GM18502 (cell line): ENCODE measurements around the gene FAF2.
A peak's percentile ranks its signal among the peaks of the same experiment; 100 is the strongest.

ENCODE experiments used
- ATAC-seq: cut with Tn5 transposase; IDR thresholded peaks from one replicate; pipeline ENCODE4 v1.9.1; 2021; ENCODE audit warnings: mild to moderate bottlenecking; ENCODE audit not compliant: unreplicated experiment, poor library complexity

Gene FAF2

DNA sequence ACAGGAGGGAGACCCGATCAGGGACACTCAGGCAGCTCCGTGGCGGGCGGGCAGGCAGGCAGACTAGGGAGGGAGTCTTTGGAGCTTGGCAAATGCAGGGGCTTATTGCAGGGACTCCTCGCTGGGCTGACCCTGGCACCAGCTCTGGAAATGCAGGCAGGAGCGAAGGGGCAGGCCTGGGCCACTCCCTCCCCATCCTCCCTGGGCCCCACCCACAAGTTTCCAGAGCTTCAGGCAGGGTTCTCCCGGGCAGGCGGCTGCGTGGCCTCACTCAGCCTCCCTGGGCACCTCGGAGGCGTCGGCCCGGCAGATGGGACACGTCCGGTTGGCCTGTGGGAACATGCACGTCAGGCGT, 80.6 kb downstream of the FAF2 start:
- ATAC-seq = no peak

- ATAC-seq = no peak
Measured at GRCh38 chr5:176529116-176529740, 81.0 kb downstream of the FAF2 start.

GRCh38 chr5:176529741-176530141, 81.6 kb downstream of the FAF2 start:
- no peak for ATAC-seq

DNA sequence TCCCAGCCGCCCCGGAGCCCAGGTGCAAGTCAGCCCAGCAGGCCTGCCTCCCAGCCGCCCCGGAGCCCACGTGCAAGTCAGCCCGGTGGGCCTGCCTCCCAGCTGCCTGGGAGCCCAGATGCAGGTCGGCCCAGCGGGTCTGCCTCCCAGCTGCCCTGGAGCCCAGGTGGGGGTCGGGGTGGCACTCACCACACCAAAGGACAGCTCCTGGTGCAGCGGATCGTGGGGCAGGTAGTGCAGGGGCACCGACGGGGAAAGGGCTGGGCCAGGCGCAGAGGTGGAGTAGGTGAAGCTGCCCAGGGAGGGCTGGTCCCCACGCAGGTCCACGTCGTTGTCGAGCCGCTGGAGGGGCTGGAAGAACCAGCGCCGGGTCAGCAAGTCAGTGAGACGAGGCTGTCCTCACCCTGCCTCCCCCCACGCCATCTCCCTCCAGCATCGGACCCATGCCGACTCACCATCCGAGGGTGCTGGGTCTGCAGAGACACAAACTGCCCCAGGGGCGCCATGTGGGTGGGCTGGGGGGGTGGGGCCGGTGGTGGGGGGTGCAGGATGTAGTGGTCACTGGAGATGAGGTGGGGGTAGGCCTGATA, 82.3 kb downstream of the FAF2 start:
- ATAC-seq = no peak

- ATAC-seq = no peak
Measured at GRCh38 chr5:176530983-176531901, 83.1 kb downstream of the FAF2 start.

DNA sequence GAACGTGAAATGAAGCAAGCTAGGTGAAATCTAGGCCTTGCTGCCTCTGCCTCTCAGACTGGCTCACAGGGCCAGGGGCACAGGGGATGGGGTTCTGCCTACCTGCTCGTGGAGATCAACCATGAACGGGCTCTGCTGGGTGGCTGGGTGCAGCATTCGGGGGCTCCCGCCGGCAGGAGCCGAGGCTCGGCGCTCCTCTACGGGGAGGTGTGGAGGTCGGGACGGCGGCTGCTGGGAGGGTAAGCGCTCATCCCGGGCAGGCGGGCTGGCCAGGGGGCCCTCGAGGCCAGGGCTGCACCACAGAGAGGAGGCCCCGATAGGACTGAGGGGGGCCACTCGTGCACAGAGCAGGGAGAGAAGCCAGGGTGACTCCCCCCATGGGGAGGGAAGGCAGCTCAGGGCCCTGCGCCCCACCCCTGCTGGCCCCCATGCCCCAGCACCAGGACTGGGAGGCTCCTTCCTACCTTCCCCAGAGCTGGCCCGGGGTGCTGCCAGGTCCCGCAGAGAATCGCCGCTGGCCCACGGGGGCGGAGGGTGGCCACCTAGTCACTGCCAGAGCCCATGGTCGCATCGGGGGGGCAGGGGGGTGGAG, 83.8 kb downstream of the FAF2 start:
- ATAC-seq = no peak

DNA sequence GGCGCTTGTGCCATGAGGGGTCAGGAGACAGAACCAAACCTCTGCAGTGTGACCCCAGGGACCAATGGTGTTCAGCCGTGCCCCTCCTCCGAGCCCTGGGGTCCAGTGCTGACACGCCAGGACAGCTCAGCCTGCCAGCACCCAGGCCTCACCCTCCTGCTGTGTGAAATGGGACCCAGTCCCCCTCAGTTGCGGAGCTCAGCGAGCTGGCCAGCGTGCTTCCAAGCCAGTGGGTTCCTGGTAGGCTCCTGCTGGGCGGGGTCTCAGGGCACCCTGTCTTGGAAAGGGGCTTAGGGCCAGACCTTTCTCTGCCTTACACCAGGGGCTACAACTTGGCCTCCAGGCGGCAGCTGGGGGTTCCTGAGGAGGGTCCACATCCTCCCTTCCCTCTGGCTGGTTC, 84.6 kb downstream of the FAF2 start:
- ATAC-seq = no peak

- ATAC-seq = no peak
Measured at GRCh38 chr5:176533390-176533789, 85.2 kb downstream of the FAF2 start.

GRCh38 chr5:176533894-176534611, 85.9 kb downstream of the FAF2 start:
- no peak for ATAC-seq

- ATAC-seq = no peak
Measured at GRCh38 chr5:176534640-176535039, 86.5 kb downstream of the FAF2 start.

DNA sequence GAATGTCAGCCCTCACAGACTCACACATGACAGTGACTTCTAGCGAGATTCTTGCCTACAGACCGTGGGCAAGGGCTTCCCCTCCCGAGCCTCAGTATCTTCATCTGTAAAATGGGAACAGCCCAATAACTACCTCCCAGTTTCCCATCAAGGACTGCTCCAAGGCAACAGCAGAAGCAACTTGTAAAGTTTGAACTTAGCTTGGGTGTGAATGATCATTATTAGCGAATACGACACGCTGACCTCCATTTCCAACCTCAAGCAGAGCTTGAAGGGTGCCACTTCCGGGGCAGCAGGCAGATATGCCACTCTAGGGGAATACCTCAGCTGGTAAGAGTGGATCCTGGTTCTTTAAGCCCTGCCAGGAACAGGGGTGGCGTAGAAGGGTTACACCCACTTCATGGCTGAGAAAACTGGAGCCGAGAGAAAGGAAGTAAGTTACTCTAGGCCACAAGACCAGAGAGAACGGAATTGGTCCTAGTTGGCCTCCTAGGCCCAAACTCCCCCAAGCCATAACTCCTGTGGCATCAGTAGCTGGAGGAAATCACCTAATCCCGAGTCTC, 87.0 kb downstream of the FAF2 start:
- ATAC-seq = no peak

DNA sequence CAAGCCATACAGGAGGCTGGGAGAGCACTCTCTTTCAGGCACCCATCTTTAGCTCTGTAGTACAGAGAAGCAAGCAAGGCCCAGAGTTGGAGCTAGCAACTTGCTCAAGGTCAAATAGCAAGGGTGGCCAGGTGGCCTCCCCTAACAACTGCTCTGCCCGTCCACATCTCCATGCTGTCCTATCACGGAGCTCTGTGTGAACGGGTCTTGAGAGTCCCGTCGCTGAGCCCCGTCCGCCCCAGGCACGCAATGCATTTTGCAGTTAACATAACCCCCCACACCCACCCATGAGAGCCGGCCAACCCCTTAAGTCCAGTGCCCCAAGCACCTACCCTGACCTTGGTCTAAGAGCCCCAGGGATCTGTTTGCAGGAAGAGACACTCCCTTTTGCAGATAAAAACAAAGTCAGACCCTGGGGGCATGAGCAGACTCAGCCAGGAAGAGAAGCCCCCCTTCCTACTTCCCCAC, 87.5 kb downstream of the FAF2 start:
- ATAC-seq = no peak

DNA sequence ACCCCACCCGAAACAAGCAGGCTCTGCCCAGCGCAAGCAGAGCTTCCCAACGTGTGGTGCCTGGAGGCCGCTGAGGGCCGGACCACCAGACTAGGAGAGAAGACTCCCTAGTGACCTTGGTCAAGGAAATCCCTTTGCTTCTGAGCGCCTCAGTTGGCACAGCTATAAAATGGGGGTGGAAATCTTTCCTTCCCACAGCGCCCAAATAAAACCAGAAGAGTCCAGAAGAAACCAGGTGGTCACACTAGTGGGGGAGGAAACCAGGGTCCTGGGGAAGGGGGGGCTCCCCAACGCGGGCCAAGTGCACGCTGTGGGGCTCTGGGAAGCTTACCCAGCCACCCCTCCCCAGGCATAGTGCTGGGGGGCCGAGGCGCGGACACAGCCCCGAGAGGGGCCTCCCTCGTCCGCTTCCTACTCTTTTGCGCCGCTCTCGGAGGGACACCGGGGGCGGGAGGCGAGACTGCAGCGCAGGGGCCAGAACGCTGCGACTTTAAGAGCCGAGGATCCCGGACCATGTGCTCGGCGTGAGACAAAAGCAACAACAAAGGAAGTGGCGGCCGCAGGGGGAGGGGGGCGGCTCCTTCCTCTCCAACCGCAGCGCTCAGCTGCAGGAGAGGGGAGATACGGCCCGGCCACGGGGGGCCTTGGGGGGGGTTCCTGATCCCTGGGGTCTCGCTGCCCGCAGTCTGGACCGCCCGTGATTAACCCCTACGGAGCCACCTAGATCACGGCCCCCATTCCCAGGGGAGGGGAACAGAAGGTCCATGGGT, 88.1 kb downstream of the FAF2 start:
- no peak for ATAC-seq

- ATAC-seq = peak; percentile 59
Measured at GRCh38 chr5:176536902-176537553, 88.8 kb downstream of the FAF2 start, which contains the start of gene RNF44. Gene RNF44 (minus strand): TSS chr5:176537402. CDS start chr5:176532472, 4,930 bp downstream.

GRCh38 chr5:176537554-176538229, 89.5 kb downstream of the FAF2 start:
- peak; percentile 75 for ATAC-seq

GRCh38 chr5:176538230-176538988, 90.2 kb downstream of the FAF2 start:
- no peak for ATAC-seq

GRCh38 chr5:176538989-176539384, 90.8 kb downstream of the FAF2 start:
- no peak for ATAC-seq
